Measurements from ENCODE around the gene CYSLTR2.

CYSLTR2 gene

DNA sequence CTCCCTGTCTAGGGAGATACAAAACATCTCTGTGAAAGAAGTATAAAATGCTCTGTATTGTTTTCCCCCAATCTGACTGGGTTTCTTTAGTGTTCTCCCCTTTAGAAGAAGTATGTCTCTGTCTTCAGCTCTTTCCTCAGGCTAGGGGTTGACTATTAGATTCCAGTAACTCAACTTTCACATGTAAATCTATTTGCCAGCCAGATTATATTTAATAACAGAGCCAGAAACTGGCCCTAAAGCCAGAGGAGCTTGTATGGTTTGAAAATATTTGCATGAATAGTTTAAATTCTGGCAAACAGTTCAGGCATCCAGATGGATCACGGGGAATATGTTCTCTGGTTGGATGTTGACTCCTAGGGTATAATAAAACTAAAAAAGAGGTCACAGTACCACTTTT is 22.3 kb upstream of the CYSLTR2 start:
- no CpG with 5 or more reads among the region's 1 CpG for WGBS, 2 donors (ENCODE audit: extremely low coverage in 2 of 2, insufficient read length in 2 of 2, insufficient replicate concordance in 1 of 2)
- Histone ChIP-seq H3K4me2 (ENCODE audit: insufficient read depth, low read length, poor library complexity, severe bottlenecking) (no peak overlapping the region), H3K9ac (ENCODE audit: low read depth, low read length, poor library complexity) (no peak overlapping the region), H3K4me3 (ENCODE audit: low read length in 2 of 2) (no peak overlapping the region), H2BK15ac (ENCODE audit: low read length) (no peak overlapping the region), H2AK5ac (ENCODE audit: low read depth, low read length) (no peak overlapping the region), H3K27me3 (ENCODE audit: control insufficient read depth in 3 of 3, insufficient read depth in 3 of 3, low read depth in 1 of 3, low read length in 3 of 3) (no peaks in the 10 kb centered on the region), H3K27ac (replicated peaks; ENCODE audit: low read length) (no peak overlapping the region), H4K91ac (ENCODE audit: low read depth, low read length, poor library complexity) (no peak overlapping the region), H2BK12ac (ENCODE audit: low read length) (no peak overlapping the region), H3K36me3 (replicated peaks in 1 of 2; ENCODE audit: control insufficient read depth in 2 of 2, insufficient read depth in 2 of 2, low read length in 2 of 2) (no peaks in the 10 kb centered on the region), H4K8ac (ENCODE audit: low read depth, low read length) (no peak overlapping the region), H2BK5ac (ENCODE audit: low read length) (no peak overlapping the region), H2BK120ac (ENCODE audit: low read depth, low read length) (no peak overlapping the region), H3K14ac (ENCODE audit: low read length) (no peak overlapping the region), H3K79me1 (ENCODE audit: low read depth, low read length) (no peaks in the 10 kb centered on the region), H3K23ac (ENCODE audit: low read depth, low read length, poor library complexity) (no peak overlapping the region), H3K9me3 (replicated peaks in 1 of 2; ENCODE audit: control insufficient read depth in 2 of 2, insufficient read depth in 1 of 2, low read depth in 1 of 2, low read length in 2 of 2) (peaks cover 0 to 2% of the 10 kb centered on the region in 2 donors), H3K4ac (ENCODE audit: low read length) (no peak overlapping the region), H3K18ac (ENCODE audit: low read length) (no peak overlapping the region), H2AFZ (ENCODE audit: low read length) (no peak overlapping the region), H3K4me1 (ENCODE audit: control insufficient read depth in 2 of 2, insufficient read depth in 1 of 2, low read depth in 1 of 2, low read length in 2 of 2) (no peaks in the 10 kb centered on the region)
- no peak for DNase-seq (ENCODE audit: low spot score)

- no CpG with 5 or more reads among the region's 3 CpGs for WGBS, 2 donors (ENCODE audit: extremely low coverage in 2 of 2, insufficient read length in 2 of 2, insufficient replicate concordance in 1 of 2)
- no peak overlapping the region for H2AFZ ChIP-seq (ENCODE audit: low read length)
- no peak overlapping the region for H3K23ac ChIP-seq (ENCODE audit: low read depth, low read length, poor library complexity)
- no peak overlapping the region for H2BK5ac ChIP-seq (ENCODE audit: low read length)
- H3K4me1 ChIP-seq (ENCODE audit: control insufficient read depth in 2 of 2, insufficient read depth in 1 of 2, low read depth in 1 of 2, low read length in 2 of 2), result no peaks in the 10 kb centered on the region
- H3K4ac ChIP-seq (ENCODE audit: low read length), result no peak overlapping the region
- peaks cover 0 to 5% of the 10 kb centered on the region in 2 donors for H3K9me3 ChIP-seq (replicated peaks in 1 of 2; ENCODE audit: control insufficient read depth in 2 of 2, insufficient read depth in 1 of 2, low read depth in 1 of 2, low read length in 2 of 2)
- no peak overlapping the region for H4K8ac ChIP-seq (ENCODE audit: low read depth, low read length)
- H3K79me1 ChIP-seq (ENCODE audit: low read depth, low read length), result no peaks in the 10 kb centered on the region
- no peak overlapping the region for H3K4me2 ChIP-seq (ENCODE audit: insufficient read depth, low read length, poor library complexity, severe bottlenecking)
- no peak overlapping the region for H4K91ac ChIP-seq (ENCODE audit: low read depth, low read length, poor library complexity)
- no peak overlapping the region for H3K18ac ChIP-seq (ENCODE audit: low read length)
- H3K27ac ChIP-seq (replicated peaks; ENCODE audit: low read length), result no peak overlapping the region
- no peak overlapping the region for H3K4me3 ChIP-seq (ENCODE audit: low read length in 2 of 2)
- no peak overlapping the region for H2BK120ac ChIP-seq (ENCODE audit: low read depth, low read length)
- no peak overlapping the region for H3K14ac ChIP-seq (ENCODE audit: low read length)
- no peak overlapping the region for H2AK5ac ChIP-seq (ENCODE audit: low read depth, low read length)
- DNase-seq (ENCODE audit: low spot score), result no peak
- H3K27me3 ChIP-seq (ENCODE audit: control insufficient read depth in 3 of 3, insufficient read depth in 3 of 3, low read depth in 1 of 3, low read length in 3 of 3), result no peaks in the 10 kb centered on the region
- H2BK12ac ChIP-seq (ENCODE audit: low read length), result no peak overlapping the region
- H3K9ac ChIP-seq (ENCODE audit: low read depth, low read length, poor library complexity), result no peak overlapping the region
- H2BK15ac ChIP-seq (ENCODE audit: low read length), result no peak overlapping the region
- no peaks in the 10 kb centered on the region for H3K36me3 ChIP-seq (replicated peaks in 1 of 2; ENCODE audit: control insufficient read depth in 2 of 2, insufficient read depth in 2 of 2, low read length in 2 of 2)
These were observed 20.0 kb upstream of the CYSLTR2 start for GRCh38 chr13:48633700-48634099.

- Histone ChIP-seq H3K9ac (ENCODE audit: low read depth, low read length, poor library complexity) (no peak overlapping the region), H2BK120ac (ENCODE audit: low read depth, low read length) (no peak overlapping the region), H2BK12ac (ENCODE audit: low read length) (no peak overlapping the region), H3K9me3 (replicated peaks in 1 of 2; ENCODE audit: control insufficient read depth in 2 of 2, insufficient read depth in 1 of 2, low read depth in 1 of 2, low read length in 2 of 2) (peaks cover 0 to 5% of the 10 kb centered on the region in 2 donors), H3K4me1 (ENCODE audit: control insufficient read depth in 2 of 2, insufficient read depth in 1 of 2, low read depth in 1 of 2, low read length in 2 of 2) (no peaks in the 10 kb centered on the region), H2BK15ac (ENCODE audit: low read length) (no peak overlapping the region), H2BK5ac (ENCODE audit: low read length) (no peak overlapping the region), H3K79me1 (ENCODE audit: low read depth, low read length) (no peaks in the 10 kb centered on the region), H3K23ac (ENCODE audit: low read depth, low read length, poor library complexity) (no peak overlapping the region), H3K36me3 (replicated peaks in 1 of 2; ENCODE audit: control insufficient read depth in 2 of 2, insufficient read depth in 2 of 2, low read length in 2 of 2) (no peaks in the 10 kb centered on the region), H3K18ac (ENCODE audit: low read length) (no peak overlapping the region), H4K8ac (ENCODE audit: low read depth, low read length) (no peak overlapping the region), H3K27me3 (ENCODE audit: control insufficient read depth in 3 of 3, insufficient read depth in 3 of 3, low read depth in 1 of 3, low read length in 3 of 3) (no peaks in the 10 kb centered on the region), H3K27ac (replicated peaks; ENCODE audit: low read length) (no peak overlapping the region), H4K91ac (ENCODE audit: low read depth, low read length, poor library complexity) (no peak overlapping the region), H3K14ac (ENCODE audit: low read length) (no peak overlapping the region), H2AFZ (ENCODE audit: low read length) (no peak overlapping the region), H2AK5ac (ENCODE audit: low read depth, low read length) (no peak overlapping the region), H3K4me2 (ENCODE audit: insufficient read depth, low read length, poor library complexity, severe bottlenecking) (no peak overlapping the region), H3K4me3 (ENCODE audit: low read length in 2 of 2) (no peak overlapping the region), H3K4ac (ENCODE audit: low read length) (no peak overlapping the region)
- DNase-seq (ENCODE audit: low spot score), result no peak
These were observed 19.1 kb upstream of the CYSLTR2 start for GRCh38 chr13:48634636-48635035.

GRCh38 chr13:48635478-48635877 is 18.3 kb upstream of the CYSLTR2 start:
- Histone ChIP-seq H4K8ac (ENCODE audit: low read depth, low read length) (no peak overlapping the region), H2BK120ac (ENCODE audit: low read depth, low read length) (no peak overlapping the region)
- DNase-seq (ENCODE audit: low spot score), result no peak

More at GRCh38 chr13:48635478-48635877, 18.3 kb upstream of the CYSLTR2 start:
- Histone ChIP-seq H3K23ac (ENCODE audit: low read depth, low read length, poor library complexity) (no peak overlapping the region), H3K27me3 (ENCODE audit: control insufficient read depth in 3 of 3, insufficient read depth in 3 of 3, low read depth in 1 of 3, low read length in 3 of 3) (no peaks in the 10 kb centered on the region), H3K4me2 (ENCODE audit: insufficient read depth, low read length, poor library complexity, severe bottlenecking) (no peak overlapping the region), H2BK5ac (ENCODE audit: low read length) (no peak overlapping the region), H3K4me1 (ENCODE audit: control insufficient read depth in 2 of 2, insufficient read depth in 1 of 2, low read depth in 1 of 2, low read length in 2 of 2) (no peaks in the 10 kb centered on the region), H3K36me3 (replicated peaks in 1 of 2; ENCODE audit: control insufficient read depth in 2 of 2, insufficient read depth in 2 of 2, low read length in 2 of 2) (no peaks in the 10 kb centered on the region), H3K4ac (ENCODE audit: low read length) (no peak overlapping the region), H2BK15ac (ENCODE audit: low read length) (no peak overlapping the region), H3K9me3 (replicated peaks in 1 of 2; ENCODE audit: control insufficient read depth in 2 of 2, insufficient read depth in 1 of 2, low read depth in 1 of 2, low read length in 2 of 2) (peaks cover 0 to 5% of the 10 kb centered on the region in 2 donors), H2BK12ac (ENCODE audit: low read length) (no peak overlapping the region), H3K4me3 (ENCODE audit: low read length in 2 of 2) (no peak overlapping the region), H3K27ac (replicated peaks; ENCODE audit: low read length) (no peak overlapping the region), H3K18ac (ENCODE audit: low read length) (no peak overlapping the region), H2AFZ (ENCODE audit: low read length) (no peak overlapping the region), H3K14ac (ENCODE audit: low read length) (no peak overlapping the region), H3K79me1 (ENCODE audit: low read depth, low read length) (no peaks in the 10 kb centered on the region), H2AK5ac (ENCODE audit: low read depth, low read length) (no peak overlapping the region), H3K9ac (ENCODE audit: low read depth, low read length, poor library complexity) (no peak overlapping the region), H4K91ac (ENCODE audit: low read depth, low read length, poor library complexity) (no peak overlapping the region)
